ENCODE results near the gene PLEKHA7. TPM values are rescaled to one million over a fixed set of nuclear protein-coding genes. Genes with fewer than 3 reads are reported as not detected.
A peak's percentile ranks its signal among the peaks of the same experiment; 100 is the strongest.

PLEKHA7 gene
- polyA plus RNA-seq, 1 donor = 63.0 TPM

GRCh38 chr11:16844268-16844771 lies 169.9 kb downstream of the PLEKHA7 start:
- DNase-seq = no peak

GRCh38 chr11:16843294-16843693 lies 170.9 kb downstream of the PLEKHA7 start:
- DNase-seq = no peak

GRCh38 chr11:16841984-16842383 lies 172.2 kb downstream of the PLEKHA7 start:
- no peak for DNase-seq

- DNase-seq = no peak
Measured at GRCh38 chr11:16841481-16841880, 172.7 kb downstream of the PLEKHA7 start.

- no peak for DNase-seq
Measured at GRCh38 chr11:16840951-16841350, 173.3 kb downstream of the PLEKHA7 start.

- DNase-seq = no peak
Measured at GRCh38 chr11:16839821-16840220, 174.4 kb downstream of the PLEKHA7 start.

- no peak for DNase-seq
Measured at GRCh38 chr11:16834384-16834783, 179.8 kb downstream of the PLEKHA7 start.

- no peak for DNase-seq
Measured at GRCh38 chr11:16833026-16833425, 181.2 kb downstream of the PLEKHA7 start.

GRCh38 chr11:16832193-16832539 lies 182.0 kb downstream of the PLEKHA7 start:
- DNase-seq = no peak

- DNase-seq = peak; percentile 32
Measured at GRCh38 chr11:16831316-16832192, 182.7 kb downstream of the PLEKHA7 start.

GRCh38 chr11:16827139-16827538 lies 187.1 kb downstream of the PLEKHA7 start:
- no peak for DNase-seq

- no peak for DNase-seq
Measured at GRCh38 chr11:16825968-16826367, 188.2 kb downstream of the PLEKHA7 start.

- no peak for DNase-seq
Measured at GRCh38 chr11:16825101-16825500, 189.1 kb downstream of the PLEKHA7 start.

GRCh38 chr11:16820324-16821092 lies 193.7 kb downstream of the PLEKHA7 start:
- peak; percentile 59 for DNase-seq

GRCh38 chr11:16818284-16818683 lies 195.9 kb downstream of the PLEKHA7 start:
- DNase-seq = no peak

- no peak for DNase-seq
Measured at GRCh38 chr11:16817351-16817750, 196.9 kb downstream of the PLEKHA7 start.

GRCh38 chr11:16816358-16817270 lies 197.6 kb downstream of the PLEKHA7 start:
- DNase-seq = no peak

- DNase-seq = no peak
Measured at GRCh38 chr11:16815047-16815767, 199.0 kb downstream of the PLEKHA7 start.

- DNase-seq = no peak
Measured at GRCh38 chr11:16814410-16815046, 199.7 kb downstream of the PLEKHA7 start.

- DNase-seq = no peak
Measured at GRCh38 chr11:16813126-16813525, 201.1 kb downstream of the PLEKHA7 start.

GRCh38 chr11:16812274-16812673 lies 201.9 kb downstream of the PLEKHA7 start:
- DNase-seq = no peak

Measured in left kidney (tissue), 2 donors.